CD4-positive, alpha-beta T cell treated with Interleukin-2 at 100 ng/mL for 4 hours (primary cell): ENCODE data around the gene CC2D2A.
"Not testable (repeated sequence)": the region's sequence is repeated elsewhere in the genome, so short reads cannot be mapped to it uniquely, and the experiment has no call there.

ENCODE experiments used
- DNase-seq: peaks from one replicate; pipeline ENCODE4 v3.0.0-alpha.2; 2020; ENCODE audit warnings: low spot score

The CC2D2A gene

GRCh38 chr4:15516494-15516893 lies 46.8 kb downstream of the CC2D2A start:
- DNase-seq: no peak

- not testable (repeated sequence) for DNase-seq
These were observed 48.0 kb downstream of the CC2D2A start for GRCh38 chr4:15517681-15518080.

GRCh38 chr4:15521442-15522039 lies 51.9 kb downstream of the CC2D2A start:
- no peak for DNase-seq

- no peak for DNase-seq
These were observed 55.4 kb downstream of the CC2D2A start for GRCh38 chr4:15525080-15525479.

- DNase-seq: no peak
These were observed 57.4 kb downstream of the CC2D2A start for GRCh38 chr4:15526924-15527592.

- DNase-seq: no peak
These were observed 62.1 kb downstream of the CC2D2A start for GRCh38 chr4:15531792-15532191.

GRCh38 chr4:15533817-15534216 lies 64.1 kb downstream of the CC2D2A start:
- DNase-seq: no peak

GRCh38 chr4:15535599-15535998 lies 65.9 kb downstream of the CC2D2A start:
- no peak for DNase-seq

- no peak for DNase-seq
These were observed 67.1 kb downstream of the CC2D2A start for GRCh38 chr4:15536552-15537499.

GRCh38 chr4:15541941-15542340 lies 72.3 kb downstream of the CC2D2A start:
- no peak for DNase-seq

GRCh38 chr4:15542760-15543159 lies 73.1 kb downstream of the CC2D2A start:
- no peak for DNase-seq

- no peak for DNase-seq
These were observed 74.0 kb downstream of the CC2D2A start for GRCh38 chr4:15543537-15544247.

GRCh38 chr4:15544248-15544729 lies 74.6 kb downstream of the CC2D2A start:
- no peak for DNase-seq

GRCh38 chr4:15545371-15545770 lies 75.7 kb downstream of the CC2D2A start:
- DNase-seq: no peak

GRCh38 chr4:15547392-15547791 lies 77.7 kb downstream of the CC2D2A start:
- DNase-seq: peak; percentile 26

GRCh38 chr4:15550491-15550890 lies 80.8 kb downstream of the CC2D2A start:
- DNase-seq: no peak

- no peak for DNase-seq
These were observed 82.2 kb downstream of the CC2D2A start for GRCh38 chr4:15551740-15552446.

- DNase-seq: no peak
These were observed 83.1 kb downstream of the CC2D2A start for GRCh38 chr4:15552557-15553362.

- DNase-seq: no peak
These were observed 86.9 kb downstream of the CC2D2A start for GRCh38 chr4:15556511-15557092.
